Measurements from ENCODE around the gene PDXP. TPM values are rescaled to one million over a fixed set of nuclear protein-coding genes. Genes with fewer than 3 reads are reported as not detected.

Gene PDXP
- total RNA-seq, 1 experiment from 2014 or later, result 42.7 TPM

DNA sequence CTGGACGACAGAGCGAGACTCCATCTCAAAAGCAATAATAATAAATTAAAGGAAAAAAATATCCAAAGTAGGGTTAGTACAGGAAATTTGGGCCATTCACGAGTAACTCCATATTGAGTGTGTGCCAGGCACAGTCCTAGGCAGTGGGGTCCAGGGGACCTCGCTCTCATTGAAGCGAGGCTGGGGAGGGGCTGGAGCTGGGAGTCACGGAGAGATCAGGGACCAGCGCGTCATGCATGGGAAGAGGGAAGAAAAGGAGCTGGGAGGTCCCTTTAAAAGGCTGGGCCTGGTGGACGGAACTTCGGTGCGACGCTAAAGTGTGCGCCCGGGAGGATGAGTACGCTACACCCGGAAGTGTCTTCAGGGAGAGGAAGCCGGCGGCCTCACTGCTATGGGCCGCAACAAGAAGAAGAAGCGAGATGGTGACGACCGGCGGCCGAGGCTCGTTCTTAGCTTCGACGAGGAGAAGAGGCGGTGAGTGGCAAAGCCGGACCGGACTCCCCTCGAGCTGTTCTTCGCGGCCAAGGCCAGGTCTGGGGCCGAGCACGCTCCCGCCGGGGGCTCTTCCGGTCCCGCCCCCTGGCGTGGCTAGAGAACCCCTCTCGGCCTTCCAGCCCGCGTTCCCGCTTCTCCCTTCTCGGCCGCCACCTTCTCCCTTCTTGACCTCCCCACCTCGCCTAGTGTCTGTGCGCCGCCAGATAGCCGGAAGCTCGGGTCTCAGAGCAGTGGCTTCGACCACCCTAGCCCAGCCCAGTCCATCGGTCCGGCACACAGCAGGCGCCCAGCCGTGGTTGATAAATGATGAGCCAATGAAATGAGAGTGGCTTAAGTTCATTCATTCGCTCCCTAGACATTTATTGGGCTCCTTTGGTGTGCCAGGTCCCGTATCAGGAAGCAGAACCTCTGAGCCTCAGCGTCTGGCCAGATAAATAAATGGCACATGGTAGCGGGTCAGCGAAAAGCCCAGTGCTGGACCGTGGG lies 27.8 kb downstream of the PDXP start, which contains the start of gene NOL12 (continued):
- TF ChIP-seq ELF1 (IDR thresholded peaks at IDR 0.05; ENCODE audit: borderline replicate concordance, low read depth) (no peak; the same call in 1 of the 2 replicates), CTCF (IDR thresholded peaks at IDR 0.05 in 2 of 3, conservative IDR thresholded peaks at IDR 0.05 in 1 of 3; ENCODE audit: borderline replicate concordance in 1 of 3, insufficient read depth in 1 of 3, low read depth in 2 of 3, low read length in 2 of 3) (no peak), ZFX (IDR thresholded peaks at IDR 0.05) (peak; percentile 90; the same call in 1 of the 2 replicates)

DNA sequence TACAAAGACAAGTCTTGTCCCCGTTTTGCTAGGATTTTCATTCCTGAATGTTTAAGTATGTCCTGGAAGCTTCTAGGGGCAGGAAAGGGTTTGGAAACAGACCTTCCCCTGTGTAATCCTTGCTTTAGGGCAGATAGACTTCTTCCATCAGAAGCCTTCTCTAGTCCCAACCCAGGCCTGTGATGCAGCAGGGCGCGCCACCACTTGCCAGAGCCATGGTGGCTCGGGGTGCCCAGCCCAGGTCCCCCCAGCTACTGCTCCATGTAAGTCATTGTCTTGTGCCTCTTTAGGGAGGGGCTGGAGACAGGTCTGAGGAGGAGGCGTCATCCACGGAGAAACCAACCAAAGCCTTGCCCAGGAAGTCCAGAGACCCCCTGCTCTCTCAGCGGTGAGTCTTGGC lies 31.9 kb downstream of the PDXP start:
- no peak overlapping the region for H3K4me3 ChIP-seq (replicated peaks in 1 of 2; ENCODE audit: low read depth in 1 of 2, low read length in 2 of 2)
- ChIA-PET CTCF (no interaction called here), RAD21 (ENCODE audit: low non-redundant PET in 1 of 2, low total read pairs in 2 of 2, uncharacterized antibody in 2 of 2, unreplicated experiment in 2 of 2) (no interaction called here), POLR2A (interaction anchor here (1.0 kb wide), 1 partner anchor 15 kb away, joined by 3 read pairs; no protein-coding TSS in a partner anchor)
- H3K79me2 ChIP-seq (ENCODE audit: insufficient read depth, low read length), result peaks cover 28% of the 10 kb centered on the region
- no peak overlapping the region for H3K9ac ChIP-seq (ENCODE audit: low read length)
- no peak for TF ChIP-seq EGR1 (IDR thresholded peaks at IDR 0.05; ENCODE audit: low read depth)
- no peak for TF ChIP-seq ZBTB33 (IDR thresholded peaks at IDR 0.05; ENCODE audit: extremely low read depth, insufficient replicate concordance, low read length)
- H3K4me2 ChIP-seq (ENCODE audit: low read length), result no peak overlapping the region
- peaks cover 10 to 40% of the 10 kb centered on the region in 2 experiments; a peak in 3 of 4 replicates for H3K36me3 ChIP-seq (ENCODE audit: control insufficient read depth in 1 of 2, insufficient read depth in 2 of 2, low read length in 2 of 2)
- intact Hi-C loops (cut with micrococcal nuclease), result no loop called here
- BruUV-seq (replicated peaks), result no TSS peak
- no peak for ATAC-seq
- peaks cover 4% of the 10 kb centered on the region; the same call in 1 of the 2 replicates for H4K20me1 ChIP-seq (ENCODE audit: insufficient read depth)
- H3K4me1 ChIP-seq (ENCODE audit: control insufficient read depth in 1 of 2, insufficient read depth in 2 of 2, low read length in 2 of 2), result peaks cover 25 to 34% of the 10 kb centered on the region in 2 experiments
- H3K9me2 ChIP-seq (ENCODE audit: insufficient read depth), result no peaks in the 10 kb centered on the region
- no peak overlapping the region for H2AFZ ChIP-seq (ENCODE audit: low read depth, low read length, poor library complexity, severe bottlenecking)
- H3K9me3 ChIP-seq (ENCODE audit: control insufficient read depth in 1 of 2, insufficient read depth in 1 of 2, low read depth in 1 of 2, low read length in 2 of 2), result no peaks in the 10 kb centered on the region
- no peaks in the 10 kb centered on the region for H3K27me3 ChIP-seq (ENCODE audit: insufficient read depth, low read length)
- no peak for DNase-seq (ENCODE audit: low read depth, low spot score)
- no peak overlapping the region for H3K27ac ChIP-seq (ENCODE audit: low read depth, low read length)

Data from HCT116 (cell line).